Hepatic stellate cell (primary cell): Measurements from ENCODE around the gene CRISPLD2.

Experiments used
- DNase-seq: peaks from one replicate; pipeline ENCODE4 v3.0.0; 2011; ENCODE audit warnings: low spot score

CRISPLD2 gene

GRCh38 chr16:84957792-84958191 is 138.0 kb downstream of the CRISPLD2 start:
- no peak for DNase-seq
